Spinal cord (tissue), 10 donors: ENCODE measurements around the gene RP2. TPM values are rescaled to one million over a fixed set of nuclear protein-coding genes. Genes with fewer than 3 reads are reported as not detected.

Source experiments
- DNase-seq, 6 donors: peaks; one replicate each; pipeline versions ENCODE4 v3.0.0 to v3.0.0-alpha.2; 2013 to 2015; ENCODE audit warnings: low spot score in 6 of 6, low read depth in 4 of 6
- H3K27ac ChIP-seq: one replicate; pipeline ENCODE4 v1.5.1; 2013; ENCODE audit warnings: low read depth, low read length, control low read depth
- H3K27me3 ChIP-seq: one replicate; pipeline ENCODE4 v1.6.1; 2013; ENCODE audit warnings: low read length; ENCODE audit not compliant: control insufficient read depth, insufficient read depth
- H3K36me3 ChIP-seq: one replicate; pipeline ENCODE4 v1.6.1; 2013; ENCODE audit warnings: low read length; ENCODE audit not compliant: control insufficient read depth, insufficient read depth
- H3K4me1 ChIP-seq: one replicate; pipeline ENCODE4 v1.6.1; 2013; ENCODE audit warnings: low read length; ENCODE audit not compliant: control insufficient read depth, insufficient read depth
- H3K4me3 ChIP-seq: one replicate; pipeline ENCODE4 v1.5.1; 2013; ENCODE audit warnings: low read depth, low read length, control low read depth
- H3K9me3 ChIP-seq: one replicate; pipeline ENCODE4 v1.6.1; 2013; ENCODE audit warnings: low read length; ENCODE audit not compliant: control insufficient read depth, insufficient read depth
- WGBS: methylation state at CpG from one replicate; pipeline ENCODE4 v1.1.5; 2013; ENCODE audit warnings: missing lambda C conversion rate; ENCODE audit not compliant: insufficient coverage; 5-methylcytosine and 5-hydroxymethylcytosine counted together
- polyA plus RNA-seq, 2 donors: library from polyadenylated mRNA; unstranded; fragments of 120-200 nt; gene quantifications; one replicate each; pipeline ENCODE4 v1.2.1, GENCODE V29; 2013; ENCODE audit not compliant: insufficient read length in 2 of 2
- total RNA-seq, 2 donors: library from RNA; depleted of rRNA in 1 of 2; stranded (reverse); fragments of 120-200 nt in 1 of 2; fragments of >200 nt in 1 of 2; gene quantifications; one replicate each; pipeline versions ENCODE4 v1.2.3 to v1.2.4, GENCODE V29; 2013 to 2014
- donor health status: healthy.

RP2 gene
- total and polyA plus RNA-seq, 4 donors, result 12.5 to 39.5 (median 18.9) TPM

GRCh38 chrX:46912098-46912602 is 75.3 kb downstream of the RP2 start, which contains the start of gene JADE3:
Gene JADE3 (plus strand): TSS chrX:46912421. CDS start chrX:46984895, 72,474 bp downstream.
- H3K27me3 ChIP-seq, result peaks cover 11% of the 10 kb centered on the region
- H3K27ac ChIP-seq, result peak within 1 kb of the TSS; percentile 30
- no peaks in the 10 kb centered on the region for H3K9me3 ChIP-seq
- no peaks in the 10 kb centered on the region for H3K36me3 ChIP-seq
- 17% methylated on average over 40 of the region's 64 CpGs for WGBS
- H3K4me3 ChIP-seq, result peak within 1 kb of the TSS; percentile 61
- H3K4me1 ChIP-seq, result no peaks in the 10 kb centered on the region
- peak in 4 of 6 donors; percentile 44 to 90 (median 64) for DNase-seq

DNA sequence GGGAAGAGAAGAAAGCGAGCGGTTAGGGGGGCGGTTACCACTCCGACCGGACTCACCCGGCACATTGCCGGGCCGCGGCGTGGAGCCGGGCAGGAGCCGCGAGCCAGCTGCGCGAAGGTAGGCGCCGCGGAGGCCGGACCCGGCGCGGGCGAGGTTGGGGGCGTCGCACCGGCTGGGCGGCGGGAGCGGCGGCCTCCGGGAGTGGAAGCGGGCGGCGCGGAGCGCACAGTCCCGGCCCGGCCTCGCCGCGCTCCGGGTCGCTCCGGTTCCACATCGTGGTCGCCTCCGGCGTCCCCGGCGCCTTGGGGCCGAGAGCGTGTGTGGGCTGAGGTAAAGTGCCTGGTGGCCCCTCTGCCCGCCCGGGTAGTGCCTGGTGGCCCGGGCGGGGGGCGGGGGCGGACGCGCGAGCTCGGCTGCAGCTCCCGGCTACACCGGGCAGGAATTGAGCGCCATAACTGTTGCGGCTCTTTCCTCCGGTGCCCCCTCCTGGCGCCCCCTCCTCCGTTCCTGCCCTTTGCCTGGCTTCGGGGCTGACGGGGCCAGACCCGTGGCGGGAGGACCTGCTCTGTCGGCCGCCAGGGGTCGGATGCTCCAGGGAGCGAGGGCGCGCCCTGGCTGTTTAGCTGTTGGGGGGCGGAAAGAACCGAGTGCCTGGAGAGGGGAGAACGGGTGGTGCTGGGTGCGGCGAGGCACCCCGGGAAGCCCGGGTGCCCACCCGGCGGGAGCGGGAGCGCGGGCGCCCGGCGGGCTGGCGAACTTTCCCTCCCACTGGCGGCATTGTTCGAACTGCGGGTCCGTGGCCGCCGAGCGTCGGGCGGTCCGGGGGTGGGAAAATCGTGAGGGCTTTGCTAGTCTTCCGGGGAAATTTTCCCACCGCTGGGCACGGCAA is 76.0 kb downstream of the RP2 start:
- H3K27ac ChIP-seq, result peak overlapping the region; percentile 30
- no peaks in the 10 kb centered on the region for H3K36me3 ChIP-seq
- peaks cover 9% of the 10 kb centered on the region for H3K27me3 ChIP-seq
- DNase-seq, result peak in 2 of 6 donors; percentile 38 to 59
- 31% methylated on average over 107 of the region's 109 CpGs for WGBS
- H3K4me3 ChIP-seq, result peak overlapping the region; percentile 61
- no peaks in the 10 kb centered on the region for H3K4me1 ChIP-seq
- H3K9me3 ChIP-seq, result no peaks in the 10 kb centered on the region

DNA sequence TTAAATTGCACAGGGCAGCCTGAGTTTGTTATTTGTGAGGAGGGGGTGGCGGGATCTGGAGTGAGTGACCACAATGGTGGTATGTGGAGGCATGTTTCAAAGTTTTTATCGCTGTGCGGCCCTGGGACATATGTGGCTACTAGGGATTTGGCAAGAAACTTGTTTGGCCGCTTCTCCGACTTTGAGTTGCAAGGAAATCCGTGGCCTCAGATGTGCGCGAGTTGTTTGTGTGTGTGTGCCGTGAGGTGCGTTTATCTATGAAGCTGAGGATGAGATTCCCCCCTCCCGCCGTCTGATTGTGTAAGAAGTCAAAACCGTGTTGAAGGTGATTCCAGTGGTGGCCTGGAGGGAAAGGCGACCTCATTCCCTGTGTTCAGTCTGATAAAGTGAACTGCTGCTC is 76.8 kb downstream of the RP2 start:
- Histone ChIP-seq H3K36me3 (no peaks in the 10 kb centered on the region), H3K4me1 (no peaks in the 10 kb centered on the region), H3K4me3 (peak overlapping the region; percentile 61), H3K27ac (no peak overlapping the region), H3K9me3 (no peaks in the 10 kb centered on the region), H3K27me3 (peaks cover 9% of the 10 kb centered on the region)
- WGBS, result 42% methylated on average over 13 of the region's 14 CpGs
- DNase-seq, result peak in 2 of 6 donors; percentile 2 to 7

DNA sequence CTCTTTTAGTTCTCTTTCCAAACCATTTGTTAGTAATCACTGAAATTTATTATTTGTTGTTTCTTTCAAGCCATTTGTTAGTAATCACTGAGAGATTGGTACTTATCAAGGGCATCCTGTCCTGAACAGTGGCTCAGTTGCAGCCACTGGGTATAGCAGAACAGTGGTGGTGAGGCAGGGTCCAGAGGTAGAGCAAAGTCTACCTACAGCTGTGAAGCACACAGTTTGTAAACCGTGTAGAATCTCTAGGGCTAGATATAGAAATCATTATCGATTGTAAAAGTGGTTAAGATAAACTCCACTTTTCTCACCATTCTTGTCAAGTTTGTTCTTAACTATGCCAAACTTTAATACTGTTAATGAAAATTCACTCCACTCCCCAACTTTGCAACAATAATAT is 79.4 kb downstream of the RP2 start:
- no peak for DNase-seq
- Histone ChIP-seq H3K36me3 (no peaks in the 10 kb centered on the region), H3K27ac (no peak overlapping the region), H3K9me3 (peaks cover 4% of the 10 kb centered on the region), H3K4me3 (no peak overlapping the region), H3K27me3 (peaks cover 9% of the 10 kb centered on the region), H3K4me1 (no peaks in the 10 kb centered on the region)
- no CpG with 5 or more reads among the region's 2 CpGs for WGBS

DNA sequence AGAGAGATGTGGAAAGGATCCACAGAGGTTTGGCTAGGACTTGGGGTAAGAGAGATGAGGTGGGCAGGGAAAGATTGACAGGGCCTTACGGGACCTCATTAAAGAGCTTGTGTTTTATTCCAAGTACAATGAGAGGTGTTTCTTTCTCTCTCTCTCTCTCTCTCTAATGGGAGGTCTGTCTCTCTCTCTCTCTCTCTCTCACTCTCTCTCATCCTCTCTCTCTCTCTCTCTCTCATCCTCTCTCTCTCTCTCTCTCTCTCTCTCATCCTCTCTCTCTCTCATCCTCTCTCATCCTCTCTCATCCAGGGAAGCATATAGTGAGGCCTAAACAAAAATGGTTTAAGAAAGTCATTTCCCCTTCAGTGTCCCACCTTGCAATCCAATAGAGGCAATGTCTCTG is 80.8 kb downstream of the RP2 start:
- no peak overlapping the region for H3K27ac ChIP-seq
- peaks cover 8% of the 10 kb centered on the region for H3K9me3 ChIP-seq
- H3K4me1 ChIP-seq, result no peaks in the 10 kb centered on the region
- no peak overlapping the region for H3K4me3 ChIP-seq
- WGBS, result no CpG with 5 or more reads among the region's 1 CpG
- H3K36me3 ChIP-seq, result no peaks in the 10 kb centered on the region
- peaks cover 9% of the 10 kb centered on the region for H3K27me3 ChIP-seq
- no peak for DNase-seq

DNA sequence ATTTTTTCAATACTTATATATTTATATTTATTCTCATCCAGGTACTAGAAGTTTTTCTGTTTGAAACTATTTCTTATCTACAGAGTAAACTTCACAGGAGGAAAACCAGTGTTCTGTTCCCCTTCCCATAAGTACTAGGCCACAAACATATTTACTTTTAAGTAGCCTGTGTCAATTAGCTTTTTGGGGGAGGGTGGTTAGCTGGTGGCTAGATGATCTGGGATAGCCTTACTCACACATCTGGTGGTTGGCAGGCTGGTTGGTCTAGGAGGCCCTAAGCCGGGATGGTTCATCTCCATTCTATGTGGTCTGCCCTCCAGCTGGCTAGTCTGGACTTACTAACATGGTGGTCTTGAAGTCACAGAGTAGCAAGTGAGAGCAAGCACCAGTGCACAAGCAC is 81.6 kb downstream of the RP2 start:
- no peak overlapping the region for H3K4me3 ChIP-seq
- peaks cover 8% of the 10 kb centered on the region for H3K9me3 ChIP-seq
- no peaks in the 10 kb centered on the region for H3K4me1 ChIP-seq
- H3K27me3 ChIP-seq, result peaks cover 9% of the 10 kb centered on the region
- 80% methylated on average over 1 of the region's 1 CpG for WGBS
- H3K36me3 ChIP-seq, result no peaks in the 10 kb centered on the region
- H3K27ac ChIP-seq, result no peak overlapping the region
- DNase-seq, result no peak

DNA sequence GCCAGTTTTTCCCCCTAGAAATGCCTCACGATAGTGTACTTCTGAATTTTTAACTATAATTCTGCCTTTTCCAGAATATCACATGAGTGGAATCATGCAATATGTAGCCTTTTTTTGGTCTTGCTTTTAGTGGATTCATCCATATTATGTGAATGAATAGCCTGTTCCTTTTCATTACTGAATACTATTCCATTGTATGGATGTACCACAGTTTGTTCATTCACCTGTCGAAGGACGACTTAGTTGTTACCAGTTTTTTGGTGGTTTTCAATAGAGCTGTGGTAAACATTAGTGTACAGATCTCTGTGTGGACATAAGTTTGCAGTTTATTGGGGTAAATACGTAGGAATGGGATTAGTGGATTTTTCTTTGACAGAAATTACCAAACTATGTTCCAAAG is 83.4 kb downstream of the RP2 start:
- DNase-seq, result no peak
- Histone ChIP-seq H3K4me3 (no peak overlapping the region), H3K9me3 (peaks cover 8% of the 10 kb centered on the region), H3K4me1 (no peaks in the 10 kb centered on the region), H3K36me3 (no peaks in the 10 kb centered on the region), H3K27ac (no peak overlapping the region), H3K27me3 (peaks cover 5% of the 10 kb centered on the region)
- no CpG with 5 or more reads among the region's 4 CpGs for WGBS

DNA sequence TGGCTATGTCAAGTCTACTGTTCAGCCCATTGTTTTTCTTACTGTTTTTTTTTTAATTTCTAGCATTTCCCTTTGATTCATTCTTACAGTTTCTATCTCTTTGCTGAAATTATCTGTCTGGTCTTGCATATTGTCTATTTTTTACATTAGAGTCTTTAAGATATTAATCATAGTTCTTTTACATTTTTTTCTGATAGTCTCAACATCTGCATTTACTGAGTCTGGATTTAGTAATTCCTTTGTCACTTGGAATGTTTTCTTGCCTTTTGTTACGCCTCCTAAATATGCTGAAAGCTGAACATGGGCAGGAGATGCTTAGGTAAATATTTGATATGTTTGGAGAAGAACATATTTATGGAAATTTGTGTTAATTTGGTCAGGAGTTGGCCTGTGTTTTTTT is 85.8 kb downstream of the RP2 start:
- Histone ChIP-seq H3K27me3 (no peaks in the 10 kb centered on the region), H3K4me3 (no peak overlapping the region), H3K36me3 (no peaks in the 10 kb centered on the region), H3K4me1 (no peaks in the 10 kb centered on the region), H3K27ac (no peak overlapping the region), H3K9me3 (peaks cover 8% of the 10 kb centered on the region)
- WGBS, result 67% methylated on average over 1 of the region's 1 CpG
- DNase-seq, result no peak

GRCh38 chrX:46927718-46928117 is 90.9 kb downstream of the RP2 start:
- Histone ChIP-seq H3K27ac (no peak overlapping the region), H3K4me1 (no peaks in the 10 kb centered on the region), H3K36me3 (no peaks in the 10 kb centered on the region), H3K4me3 (no peak overlapping the region), H3K9me3 (no peaks in the 10 kb centered on the region), H3K27me3 (no peaks in the 10 kb centered on the region)
- no peak for DNase-seq
- no CpG with 5 or more reads among the region's 3 CpGs for WGBS
